Measurements from ENCODE around the gene FZD8.
A peak's percentile ranks its signal among the peaks of the same experiment; 100 is the strongest.

FZD8 gene

GRCh38 chr10:35640951-35641675 is 983 bp downstream of the FZD8 start:
- DNase-seq (ENCODE audit: low spot score) = peak; percentile 64
- TF ChIP-seq CTCF (IDR thresholded peaks at IDR 0.05; ENCODE audit: extremely low read depth, missing control alignments) = no peak

- DNase-seq (ENCODE audit: low spot score) = peak; percentile 86
Observed at GRCh38 chr10:35640474-35640873, 1.6 kb downstream of the FZD8 start.

GRCh38 chr10:35639728-35640401 is 2.2 kb downstream of the FZD8 start:
- TF ChIP-seq CTCF (IDR thresholded peaks at IDR 0.05; ENCODE audit: extremely low read depth, missing control alignments) = no peak
- DNase-seq (ENCODE audit: low spot score) = peak; percentile 32

More at GRCh38 chr10:35640474-35640873, 1.6 kb downstream of the FZD8 start:
- TF ChIP-seq CTCF (IDR thresholded peaks at IDR 0.05; ENCODE audit: extremely low read depth, missing control alignments) = peak; percentile 41

- TF ChIP-seq CTCF (IDR thresholded peaks at IDR 0.05; ENCODE audit: extremely low read depth, missing control alignments) = no peak
- no peak for DNase-seq (ENCODE audit: low spot score)
Observed at GRCh38 chr10:35639021-35639727, 2.9 kb downstream of the FZD8 start.

GRCh38 chr10:35638101-35638500 is 4.0 kb downstream of the FZD8 start:
- TF ChIP-seq CTCF (IDR thresholded peaks at IDR 0.05; ENCODE audit: extremely low read depth, missing control alignments) = no peak
- DNase-seq (ENCODE audit: low spot score) = no peak

GRCh38 chr10:35637462-35637861 is 4.6 kb downstream of the FZD8 start:
- DNase-seq (ENCODE audit: low spot score) = no peak

More at GRCh38 chr10:35637462-35637861, 4.6 kb downstream of the FZD8 start:
- no peak for TF ChIP-seq CTCF (IDR thresholded peaks at IDR 0.05; ENCODE audit: extremely low read depth, missing control alignments)

All from GM20000 (cell line).